B cell (primary cell): ENCODE results near the gene LMO7.

ENCODE experiments used
- CTCF ChIP-seq: fragments of 200-600 bp; IDR thresholded peaks from one replicate; pipeline ENCODE4 v1.8.0; 2022; ENCODE audit warnings: antibody characterized with exemption, mild to moderate bottlenecking
- EZH2 ChIP-seq: IDR thresholded peaks from 2 replicates; pipeline ENCODE4 v1.6.1; 2012; ENCODE audit warnings: borderline replicate concordance, low read depth, mild to moderate bottlenecking, moderate library complexity, low read length; ENCODE audit not compliant: insufficient read depth, poor library complexity, severe bottlenecking

- no peak for TF ChIP-seq CTCF
- TF ChIP-seq EZH2: no peak
Observed at GRCh38 chr13:75839406-75839805, 203.3 kb downstream of the LMO7 start.
